Measurements from ENCODE around the gene RARG.

GRCh38 chr12:53223389-53224060 lies 8.5 kb downstream of the RARG start:
- TF ChIP-seq SMC3 (IDR thresholded peaks at IDR 0.05; ENCODE audit: low read depth, low read length) (no peak), POLR2A (IDR thresholded peaks at IDR 0.05; ENCODE audit: low read depth, low read length) (no peak), CHD1 (IDR thresholded peaks at IDR 0.05; ENCODE audit: low read depth, low read length) (no peak), FOS (IDR thresholded peaks at IDR 0.05; ENCODE audit: low read depth, low read length) (no peak), MAZ (IDR thresholded peaks at IDR 0.05; ENCODE audit: borderline replicate concordance, low read depth, low read length) (peak; percentile 40; the same call in 1 of the 2 replicates), RCOR1 (IDR thresholded peaks at IDR 0.05; ENCODE audit: insufficient replicate concordance, low read length) (no peak), MXI1 (IDR thresholded peaks at IDR 0.05; ENCODE audit: borderline replicate concordance, low read depth, low read length) (no peak), CEBPB (IDR thresholded peaks at IDR 0.05; ENCODE audit: low read depth, low read length) (peak; percentile 26; the same call in 1 of the 2 replicates), ELK1 (IDR thresholded peaks at IDR 0.05; ENCODE audit: borderline replicate concordance, low read depth, low read length) (no peak), RAD21 (IDR thresholded peaks at IDR 0.05; ENCODE audit: low read length) (no peak), BHLHE40 (IDR thresholded peaks at IDR 0.05; ENCODE audit: low read depth, low read length) (no peak)
- TF ChIP-seq, protein P1, sequence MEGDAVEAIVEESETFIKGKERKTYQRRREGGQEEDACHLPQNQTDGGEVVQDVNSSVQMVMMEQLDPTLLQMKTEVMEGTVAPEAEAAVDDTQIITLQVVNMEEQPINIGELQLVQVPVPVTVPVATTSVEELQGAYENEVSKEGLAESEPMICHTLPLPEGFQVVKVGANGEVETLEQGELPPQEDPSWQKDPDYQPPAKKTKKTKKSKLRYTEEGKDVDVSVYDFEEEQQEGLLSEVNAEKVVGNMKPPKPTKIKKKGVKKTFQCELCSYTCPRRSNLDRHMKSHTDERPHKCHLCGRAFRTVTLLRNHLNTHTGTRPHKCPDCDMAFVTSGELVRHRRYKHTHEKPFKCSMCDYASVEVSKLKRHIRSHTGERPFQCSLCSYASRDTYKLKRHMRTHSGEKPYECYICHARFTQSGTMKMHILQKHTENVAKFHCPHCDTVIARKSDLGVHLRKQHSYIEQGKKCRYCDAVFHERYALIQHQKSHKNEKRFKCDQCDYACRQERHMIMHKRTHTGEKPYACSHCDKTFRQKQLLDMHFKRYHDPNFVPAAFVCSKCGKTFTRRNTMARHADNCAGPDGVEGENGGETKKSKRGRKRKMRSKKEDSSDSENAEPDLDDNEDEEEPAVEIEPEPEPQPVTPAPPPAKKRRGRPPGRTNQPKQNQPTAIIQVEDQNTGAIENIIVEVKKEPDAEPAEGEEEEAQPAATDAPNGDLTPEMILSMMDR (conservative IDR thresholded peaks at IDR 0.05; ENCODE audit: low read depth, low read length) = no peak
